Testis (tissue), 3 donors: Measurements from ENCODE around the gene SLC34A1. TPM values are rescaled to one million over a fixed set of nuclear protein-coding genes. Genes with fewer than 3 reads are reported as not detected.

Source experiments
- DNase-seq: peaks from one replicate; pipeline ENCODE4 v3.0.0-alpha.2; 2019
- H3K27ac ChIP-seq, 2 donors: fragments of 200-600 bp; sonication (generic); one replicate each; pipeline ENCODE4 v1.5.1; 2019
- H3K27me3 ChIP-seq: fragments of 200-600 bp; sonication (generic); one replicate; pipeline ENCODE4 v1.5.1; 2019
- H3K36me3 ChIP-seq: fragments of 200-600 bp; sonication (generic); one replicate; pipeline ENCODE4 v1.5.1; 2017; ENCODE audit warnings: low read depth; ENCODE audit errors: missing control alignments
- H3K4me1 ChIP-seq: fragments of 200-600 bp; sonication (generic); one replicate; pipeline ENCODE4 v1.5.1; 2019
- H3K4me3 ChIP-seq, 2 donors: fragments of 200-600 bp; sonication (generic); one replicate each; pipeline ENCODE4 v1.5.1; 2017 to 2019
- H3K9me3 ChIP-seq: fragments of 200-600 bp; sonication (generic); one replicate; pipeline ENCODE4 v1.5.1; 2017
- POLR2A ChIP-seq: fragments of 450-650 bp; IDR thresholded peaks from one replicate; pipeline ENCODE4 v1.6.1; 2017; ENCODE audit warnings: antibody characterized with exemption, mild to moderate bottlenecking, moderate library complexity
- WGBS, 2 donors: methylation state at CpG; one replicate each; pipeline ENCODE4 v1.1.5; 2018; 5-methylcytosine and 5-hydroxymethylcytosine counted together
- intact Hi-C: fragments of 100-400 bp; cut with DNase I; formaldehyde crosslinking; loops from one replicate; pipeline ENCODE4 v1.15.1; 2023; ENCODE audit warnings: low total_unique reads
- polyA plus RNA-seq: library from polyadenylated mRNA; stranded (reverse); fragments of 350-450 nt; fragmentation: Illumina TruSeq; extraction: RNeasy Lipid Tissue Mini Kit (QIAGEN cat#74804); gene quantifications from one replicate; pipeline ENCODE4 v1.2.3, GENCODE V29; 2014; ENCODE audit warnings: low read depth, low replicate concordance; ENCODE audit not compliant: insufficient read depth
- total RNA-seq, 2 donors: library from RNA; depleted of rRNA; stranded (reverse); fragments of >200 nt; gene quantifications; one replicate each; pipeline ENCODE4 v1.2.3, GENCODE V29; 2016
- TF ChIP-seq, protein P1 (sequence below), 3 experiments: fragments of 450-650 bp in 2 of 3; fragments of 200-600 bp in 1 of 3; sonication (generic) in 1 of 3; IDR thresholded peaks; one replicate each; pipeline ENCODE4 v1.5.1; 2016 to 2019; ENCODE audit warnings: antibody characterized with exemption in 3 of 3, mild to moderate bottlenecking in 2 of 3, moderate library complexity in 1 of 3

The SLC34A1 gene
- total and polyA plus RNA-seq, 3 donors from 2014 or later: 0.19 TPM; not detected in 2

DNA sequence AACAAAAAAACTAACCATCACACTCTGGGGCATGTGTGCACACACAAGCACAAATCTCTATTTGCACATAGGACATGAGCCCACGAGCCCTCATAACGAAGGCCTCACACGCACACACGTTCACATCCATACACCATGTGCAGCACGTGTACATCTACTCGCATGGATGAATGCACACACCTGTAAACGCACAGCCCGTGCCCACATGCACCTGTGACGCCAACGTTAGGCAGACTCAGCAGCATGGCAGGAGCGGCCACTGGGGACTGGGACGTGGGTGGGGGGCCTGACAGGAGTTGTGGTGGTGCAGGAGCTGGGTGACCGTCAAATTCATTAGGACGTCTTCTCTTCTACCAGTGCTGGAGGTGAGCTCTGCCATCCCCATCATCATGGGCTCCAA lies 3.2 kb downstream of the SLC34A1 start:
- no peaks in the 10 kb centered on the region for H3K36me3 ChIP-seq

DNA sequence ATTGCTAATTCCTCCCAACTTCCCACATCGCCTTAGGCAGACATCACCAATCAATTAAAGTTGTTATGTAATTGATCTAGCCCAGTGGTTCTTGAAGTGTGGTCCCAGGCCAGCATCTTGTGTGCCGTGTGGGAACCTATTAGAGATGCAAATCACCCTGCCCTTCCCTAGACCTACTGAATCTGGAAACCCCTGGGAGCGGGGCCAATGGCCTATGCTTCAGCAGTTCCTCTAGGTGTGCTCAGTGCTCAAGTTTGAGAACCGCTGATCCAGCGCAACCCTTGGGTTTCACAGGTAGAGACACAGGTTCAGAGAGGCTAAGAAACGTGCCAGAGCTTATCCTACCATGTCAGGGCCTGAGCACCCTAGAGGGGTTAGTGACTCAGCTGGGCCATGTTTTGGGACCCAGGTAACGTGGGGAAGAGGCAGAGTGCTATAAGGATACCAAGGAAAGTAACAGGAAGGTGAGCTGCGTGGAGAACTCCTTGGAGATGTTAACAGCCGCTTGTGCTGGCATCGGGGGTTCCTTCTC lies 4.4 kb downstream of the SLC34A1 start:
- intact Hi-C loops: no loop called here
- DNase-seq: no peak
- TF ChIP-seq POLR2A: no peak
- TF ChIP-seq, protein P1, sequence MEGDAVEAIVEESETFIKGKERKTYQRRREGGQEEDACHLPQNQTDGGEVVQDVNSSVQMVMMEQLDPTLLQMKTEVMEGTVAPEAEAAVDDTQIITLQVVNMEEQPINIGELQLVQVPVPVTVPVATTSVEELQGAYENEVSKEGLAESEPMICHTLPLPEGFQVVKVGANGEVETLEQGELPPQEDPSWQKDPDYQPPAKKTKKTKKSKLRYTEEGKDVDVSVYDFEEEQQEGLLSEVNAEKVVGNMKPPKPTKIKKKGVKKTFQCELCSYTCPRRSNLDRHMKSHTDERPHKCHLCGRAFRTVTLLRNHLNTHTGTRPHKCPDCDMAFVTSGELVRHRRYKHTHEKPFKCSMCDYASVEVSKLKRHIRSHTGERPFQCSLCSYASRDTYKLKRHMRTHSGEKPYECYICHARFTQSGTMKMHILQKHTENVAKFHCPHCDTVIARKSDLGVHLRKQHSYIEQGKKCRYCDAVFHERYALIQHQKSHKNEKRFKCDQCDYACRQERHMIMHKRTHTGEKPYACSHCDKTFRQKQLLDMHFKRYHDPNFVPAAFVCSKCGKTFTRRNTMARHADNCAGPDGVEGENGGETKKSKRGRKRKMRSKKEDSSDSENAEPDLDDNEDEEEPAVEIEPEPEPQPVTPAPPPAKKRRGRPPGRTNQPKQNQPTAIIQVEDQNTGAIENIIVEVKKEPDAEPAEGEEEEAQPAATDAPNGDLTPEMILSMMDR (IDR thresholded peaks at IDR 0.05): no peak
- Histone ChIP-seq H3K4me1 (no peaks in the 10 kb centered on the region), H3K27me3 (no peaks in the 10 kb centered on the region), H3K27ac (no peak overlapping the region), H3K4me3 (no peak overlapping the region), H3K36me3 (no peaks in the 10 kb centered on the region), H3K9me3 (no peaks in the 10 kb centered on the region)
- whole genome bisulfite sequencing, 2 donors: 89 to 100% methylated on average over 8 to 10 of the region's 10 CpGs

More for the DNA sequence above, 3.2 kb downstream of the SLC34A1 start:
- Histone ChIP-seq H3K27me3 (no peaks in the 10 kb centered on the region), H3K9me3 (no peaks in the 10 kb centered on the region), H3K4me1 (peaks cover 5% of the 10 kb centered on the region), H3K4me3 (no peak overlapping the region), H3K27ac (no peak overlapping the region)
- no peak for TF ChIP-seq POLR2A
- TF ChIP-seq, protein P1 (IDR thresholded peaks at IDR 0.05): no peak
- intact Hi-C loops: no loop called here
- 85 to 87% methylated on average over 12 to 14 of the region's 14 CpGs for WGBS, 2 donors
- DNase-seq: no peak

DNA sequence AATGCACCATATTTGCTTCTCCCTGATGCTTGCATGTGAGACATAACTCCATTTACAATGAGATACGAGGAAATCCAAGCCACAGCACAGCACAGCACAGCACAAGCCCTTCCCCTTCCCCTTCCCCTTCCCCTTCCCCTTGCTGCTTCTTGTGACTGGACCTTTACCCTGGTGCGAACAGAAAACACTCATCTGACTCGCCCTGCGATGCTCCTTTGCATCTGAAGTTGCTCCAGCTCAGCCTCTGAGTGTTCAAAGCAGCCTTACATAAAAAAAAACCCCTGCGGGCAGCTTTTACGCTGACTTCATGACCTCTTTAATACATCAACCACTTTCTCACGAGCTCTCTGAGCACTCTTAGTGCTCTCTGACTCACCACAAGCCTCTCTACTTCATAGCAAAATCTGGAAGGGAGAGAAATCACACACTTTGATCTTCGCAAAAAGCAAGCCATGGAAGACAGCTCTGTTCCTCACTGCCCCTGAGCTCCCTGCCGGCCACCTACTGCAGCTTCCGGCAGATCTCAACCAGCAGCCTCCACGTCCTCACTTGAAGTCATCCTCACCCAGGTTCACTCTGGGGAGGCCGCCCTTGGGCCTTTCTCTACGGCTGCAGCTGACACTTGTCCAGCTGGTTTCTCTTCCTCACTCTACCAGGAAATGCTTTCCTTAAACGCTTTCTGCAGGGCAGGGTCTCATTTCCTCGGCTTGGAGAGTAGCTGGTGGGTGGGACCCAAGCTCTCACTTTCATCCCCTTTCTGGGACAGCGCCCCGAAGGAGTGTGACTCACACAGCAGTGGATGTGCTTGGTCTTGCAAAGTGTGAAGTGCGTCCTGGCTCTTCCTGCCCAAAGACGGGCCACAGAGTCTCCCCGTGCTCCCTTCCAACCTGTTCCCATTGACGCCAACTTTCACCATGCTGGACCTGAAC lies 5.3 kb downstream of the SLC34A1 start:
- Histone ChIP-seq H3K9me3 (no peaks in the 10 kb centered on the region), H3K27ac (no peak overlapping the region), H3K36me3 (no peaks in the 10 kb centered on the region), H3K27me3 (no peaks in the 10 kb centered on the region), H3K4me1 (no peaks in the 10 kb centered on the region), H3K4me3 (no peak overlapping the region)
- WGBS, 2 donors: 57 to 62% methylated on average over 19 to 21 of the region's 21 CpGs
- DNase-seq: no peak
- intact Hi-C loops: loop anchor here (10.0 kb wide), 1 partner anchor 115 kb away; the partner anchor contains the start of gene DOK3
- TF ChIP-seq, protein P1 (IDR thresholded peaks at IDR 0.05): no peak
- TF ChIP-seq POLR2A: no peak

DNA sequence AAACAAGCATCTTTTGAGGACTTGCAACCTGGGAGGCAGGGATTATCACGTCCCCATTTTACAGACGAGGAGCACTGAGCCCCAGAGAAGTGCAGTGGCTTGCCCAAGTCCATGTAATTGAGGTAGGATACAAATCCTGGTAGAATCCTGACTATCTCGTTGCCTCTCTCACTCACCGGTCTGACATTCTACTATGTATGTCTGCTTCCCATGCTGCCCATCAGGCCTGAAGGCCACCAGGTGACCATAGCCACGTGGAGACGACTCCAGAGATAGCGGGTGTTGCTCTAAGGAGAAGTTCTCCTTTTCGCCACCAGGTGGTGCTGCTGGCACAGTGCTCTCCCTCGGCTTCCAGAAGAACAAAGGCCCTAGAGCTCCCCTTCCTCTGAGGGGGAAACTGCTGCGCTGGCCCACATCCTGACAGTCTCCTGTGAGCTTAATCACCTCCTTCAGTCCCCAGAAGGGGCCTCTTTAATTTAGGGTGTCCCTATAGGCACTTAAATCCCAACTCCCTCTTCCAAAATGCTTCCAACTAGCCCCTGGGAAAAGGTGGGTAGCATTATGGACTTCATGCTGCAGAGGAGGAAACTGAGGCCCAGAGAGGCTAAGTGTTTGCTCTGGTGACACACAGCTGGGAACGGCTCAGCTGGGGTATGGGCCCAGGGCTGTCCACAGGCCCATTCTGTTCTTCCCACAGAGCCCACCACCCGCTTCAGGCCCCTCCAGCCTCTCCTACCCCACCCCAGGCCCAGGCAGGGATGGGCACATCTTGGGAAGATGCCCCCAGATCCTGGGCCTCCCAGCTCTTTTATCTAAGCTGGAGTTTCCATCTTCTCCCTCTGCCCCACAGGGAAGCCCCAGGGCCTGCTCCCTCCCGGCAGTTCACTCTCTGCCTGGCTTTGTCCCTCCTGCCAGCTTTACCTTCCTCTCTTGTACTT lies 6.4 kb downstream of the SLC34A1 start:
- H3K27ac ChIP-seq: no peak overlapping the region
- WGBS, 2 donors: 29 to 44% methylated on average over 12 to 13 of the region's 13 CpGs
- TF ChIP-seq, protein P1 (IDR thresholded peaks at IDR 0.05): peak; percentile 96 to 98 (median 96)
- no peak for TF ChIP-seq POLR2A
- peak; percentile 92 for DNase-seq
- H3K9me3 ChIP-seq: no peaks in the 10 kb centered on the region
- intact Hi-C loops: loop anchor here (10.0 kb wide), 1 partner anchor 114 kb away; the partner anchor contains the start of gene DOK3
- H3K4me1 ChIP-seq: no peaks in the 10 kb centered on the region
- H3K27me3 ChIP-seq: no peaks in the 10 kb centered on the region
- no peaks in the 10 kb centered on the region for H3K36me3 ChIP-seq
- no peak overlapping the region for H3K4me3 ChIP-seq
